GM11168 (cell line): ENCODE results near the gene PLAC9.

Experiments
- in situ Hi-C: fragments of 300-500 bp; cut with MboI; formaldehyde crosslinking; loops from one replicate; pipeline ENCODE4 v1.12.0; 2022; ENCODE audit warnings: low sequenced_read_pairs; ENCODE audit not compliant: unreplicated experiment

The PLAC9 gene

GRCh38 chr10:80137920-80138319 is 5.4 kb downstream of the PLAC9 start:
- in situ Hi-C loops = no loop called here

GRCh38 chr10:80139265-80139664 is 6.7 kb downstream of the PLAC9 start:
- in situ Hi-C loops = no loop called here

- in situ Hi-C loops = loop anchor here (10.0 kb wide), 1 partner anchor 85 kb away; no protein-coding TSS in a partner anchor
These were observed 7.7 kb downstream of the PLAC9 start for GRCh38 chr10:80140251-80140650.

GRCh38 chr10:80141696-80142460 is 9.3 kb downstream of the PLAC9 start:
- in situ Hi-C loops = loop anchor here (10.0 kb wide), 1 partner anchor 83 kb away; no protein-coding TSS in a partner anchor

- in situ Hi-C loops = loop anchor here (10.0 kb wide), 1 partner anchor 81 kb away; no protein-coding TSS in a partner anchor
These were observed 11.7 kb downstream of the PLAC9 start for GRCh38 chr10:80144067-80144695.

GRCh38 chr10:80144696-80145131 is 12.2 kb downstream of the PLAC9 start:
- in situ Hi-C loops = loop anchor here (10.0 kb wide), 1 partner anchor 80 kb away; no protein-coding TSS in a partner anchor

GRCh38 chr10:80145406-80146308 is 13.1 kb downstream of the PLAC9 start:
- in situ Hi-C loops = loop anchor here (10.0 kb wide), 1 partner anchor 79 kb away; no protein-coding TSS in a partner anchor

- in situ Hi-C loops = loop anchor here (10.0 kb wide), 1 partner anchor 78 kb away; no protein-coding TSS in a partner anchor
These were observed 14.4 kb downstream of the PLAC9 start for GRCh38 chr10:80146918-80147317.

- in situ Hi-C loops = loop anchor here (10.0 kb wide), 1 partner anchor 77 kb away; no protein-coding TSS in a partner anchor
These were observed 15.8 kb downstream of the PLAC9 start for GRCh38 chr10:80148166-80148805.

GRCh38 chr10:80149123-80149522 is 16.6 kb downstream of the PLAC9 start:
- in situ Hi-C loops = loop anchor here (10.0 kb wide), 1 partner anchor 76 kb away; no protein-coding TSS in a partner anchor

- in situ Hi-C loops = no loop called here
These were observed 17.6 kb downstream of the PLAC9 start for GRCh38 chr10:80150172-80150571.

GRCh38 chr10:80152820-80153219 is 20.3 kb downstream of the PLAC9 start:
- in situ Hi-C loops = no loop called here

GRCh38 chr10:80153460-80153859 is 20.9 kb downstream of the PLAC9 start:
- in situ Hi-C loops = no loop called here

- in situ Hi-C loops = no loop called here
These were observed 22.1 kb downstream of the PLAC9 start for GRCh38 chr10:80154626-80154977.

GRCh38 chr10:80154978-80155695 is 22.6 kb downstream of the PLAC9 start:
- in situ Hi-C loops = no loop called here

- in situ Hi-C loops = no loop called here
These were observed 23.2 kb downstream of the PLAC9 start for GRCh38 chr10:80155696-80156215.

GRCh38 chr10:80156216-80156615 is 23.7 kb downstream of the PLAC9 start:
- in situ Hi-C loops = no loop called here

- in situ Hi-C loops = no loop called here
These were observed 25.0 kb downstream of the PLAC9 start for GRCh38 chr10:80157561-80157960.

GRCh38 chr10:80158126-80158525 is 25.6 kb downstream of the PLAC9 start:
- in situ Hi-C loops = no loop called here
